SK-N-SH (cell line): ENCODE data around the gene HMGXB4. TPM values are rescaled to one million over a fixed set of nuclear protein-coding genes. Genes with fewer than 3 reads are reported as not detected.

ENCODE experiments used
- CTCF ChIA-PET: fragments of 300-600, 350-600 bp; formaldehyde crosslinking; extraction: SDS; loops from one replicate; lab custom pipeline; 2021; lab: Yijun Ruan, JAX
- POLR2A ChIA-PET: fragments of 350-600 bp; sonication (Branson Sonifier 250); formaldehyde crosslinking; extraction: SDS; loops from one replicate; lab custom pipeline; 2020; ENCODE audit warnings: antibody characterized with exemption, inconsistent platforms; lab: Yijun Ruan, JAX
- DNase-seq: peaks from one replicate; pipeline ENCODE4 v3.0.0; 2012
- H2AFZ ChIP-seq: fragments of 200-600 bp; sonication (generic); 2 replicates; pipeline ENCODE4 v1.8.1; 2016; ENCODE audit warnings: antibody characterized with exemption, mild to moderate bottlenecking, low read depth
- H3F3A ChIP-seq: fragments of 200-600 bp; sonication (generic); replicated peaks from 2 replicates; pipeline ENCODE3; 2016; ENCODE audit warnings: antibody characterized with exemption, mild to moderate bottlenecking; ENCODE audit not compliant: insufficient read depth
- H3K27ac ChIP-seq, 2 experiments: fragments of 200-500 bp in 1 of 2; fragments of 200-600 bp in 1 of 2; sonication (Bioruptor generic) in 1 of 2; sonication (generic), shearing (Covaris generic) in 1 of 2; 2 replicates each; pipeline versions ENCODE4 v1.5.1 to v1.6.1; 2014 to 2016; ENCODE audit warnings: low read depth in 2 of 2, inconsistent platforms in 1 of 2, low read length in 1 of 2, mild to moderate bottlenecking in 1 of 2, mixed read lengths in 1 of 2
- H3K27me3 ChIP-seq: fragments of 200-600 bp; sonication (generic), shearing (Covaris generic); 2 replicates; pipeline ENCODE4 v1.6.1; 2016; ENCODE audit warnings: mixed run types; ENCODE audit not compliant: insufficient read depth
- H3K36me3 ChIP-seq, 2 experiments: fragments of 200-500 bp in 1 of 2; fragments of 200-600 bp in 1 of 2; sonication (Bioruptor generic) in 1 of 2; sonication (generic) in 1 of 2; replicated peaks in 1 of 2; 2 replicates each; pipeline versions ENCODE3 to v1.5.1; 2014 to 2016; ENCODE audit warnings: low read length in 1 of 2, mild to moderate bottlenecking in 1 of 2; ENCODE audit not compliant: insufficient read depth in 2 of 2, control insufficient read depth in 1 of 2
- H3K4me1 ChIP-seq, 2 experiments: fragments of 200-500 bp in 1 of 2; fragments of 200-600 bp in 1 of 2; sonication (Bioruptor generic) in 1 of 2; sonication (generic), shearing (Covaris generic) in 1 of 2; 2 replicates each; pipeline versions ENCODE4 v1.5.1 to v1.6.1; 2014 to 2016; ENCODE audit warnings: low read depth in 1 of 2, low read length in 1 of 2, mixed run types in 1 of 2; ENCODE audit not compliant: insufficient read depth in 2 of 2, control insufficient read depth in 1 of 2
- H3K4me2 ChIP-seq: fragments of 200-600 bp; sonication (generic), shearing (Covaris generic); 2 replicates; pipeline ENCODE4 v1.6.1; 2017; ENCODE audit warnings: mixed run types
- H3K4me3 ChIP-seq, 2 experiments: fragments of 200-500 bp in 1 of 2; fragments of 200-600 bp in 1 of 2; sonication (Bioruptor generic) in 1 of 2; sonication (generic), shearing (Covaris generic) in 1 of 2; 2 replicates each; pipeline versions ENCODE4 v1.5.1 to v1.8.1; 2014 to 2016; ENCODE audit warnings: low read depth in 2 of 2, inconsistent platforms in 1 of 2, low read length in 1 of 2, mild to moderate bottlenecking in 1 of 2, mixed read lengths in 1 of 2, moderate library complexity in 1 of 2
- H3K79me2 ChIP-seq: fragments of 200-600 bp; sonication (generic); 2 replicates; pipeline ENCODE4 v1.8.1; 2017; ENCODE audit warnings: mild to moderate bottlenecking; ENCODE audit not compliant: insufficient read depth
- H3K9ac ChIP-seq: fragments of 200-600 bp; sonication (generic); 2 replicates; pipeline ENCODE4 v1.6.1; 2017; ENCODE audit warnings: mixed run types
- H3K9me2 ChIP-seq: fragments of 200-600 bp; sonication (generic); 2 replicates; pipeline ENCODE4 v1.6.1; 2017; ENCODE audit warnings: mixed run types
- H3K9me3 ChIP-seq: fragments of 200-600 bp; sonication (generic); 2 replicates; pipeline ENCODE4 v1.6.1; 2017; ENCODE audit warnings: mixed run types, mild to moderate bottlenecking, moderate library complexity
- H4K20me1 ChIP-seq: fragments of 200-600 bp; sonication (generic); 2 replicates; pipeline ENCODE4 v1.6.1; 2017; ENCODE audit warnings: mild to moderate bottlenecking, mixed run types; ENCODE audit not compliant: insufficient read depth
- CHD2 ChIP-seq: fragments of 150-350 bp; IDR thresholded peaks from 2 replicates; pipeline ENCODE4 v1.6.1; 2018; ENCODE audit warnings: low read length; ENCODE audit not compliant: partially characterized antibody
- ELF1 ChIP-seq: IDR thresholded peaks from 2 replicates; pipeline ENCODE4 v1.4.0; 2012
- EZH2phosphoT487 ChIP-seq: fragments of 200-600 bp; sonication (generic); IDR thresholded peaks from 2 replicates; pipeline ENCODE4 v1.6.1; 2017; ENCODE audit warnings: low read depth, mixed run types, mild to moderate bottlenecking, antibody characterized with exemption, moderate library complexity, borderline replicate concordance
- GATA2 ChIP-seq: sonication (generic); formaldehyde crosslinking; IDR thresholded peaks from 2 replicates; pipeline ENCODE4 v1.5.0; 2020; ENCODE audit warnings: mild to moderate bottlenecking, missing genetic modification reagents
- JUND ChIP-seq: IDR thresholded peaks from 2 replicates; pipeline ENCODE4 v1.4.0; 2012
- MXI1 ChIP-seq: IDR thresholded peaks from 2 replicates; pipeline ENCODE4 v1.6.1; 2012; ENCODE audit warnings: mild to moderate bottlenecking, low read depth, low read length, improper control_type of control experiment
- NFIC ChIP-seq: IDR thresholded peaks from 2 replicates; pipeline ENCODE4 v1.4.0; 2012; ENCODE audit warnings: borderline replicate concordance
- PBX3 ChIP-seq: IDR thresholded peaks from 2 replicates; pipeline ENCODE4; 2012
- POLR2AphosphoS5 ChIP-seq: IDR thresholded peaks from 2 replicates; pipeline ENCODE4 v1.6.1; 2012; ENCODE audit warnings: low read depth, low read length
- RCOR1 ChIP-seq: fragments of 150-350 bp; IDR thresholded peaks from 2 replicates; pipeline ENCODE4 v1.6.1; 2017; ENCODE audit warnings: antibody characterized with exemption, low read length
- RXRA ChIP-seq: IDR thresholded peaks from 2 replicates; pipeline ENCODE4 v1.4.0; 2012; ENCODE audit warnings: low read depth, mild to moderate bottlenecking, borderline replicate concordance
- SIN3A ChIP-seq: IDR thresholded peaks from 2 replicates; pipeline ENCODE4 v1.6.1; 2012; ENCODE audit warnings: low read depth, mild to moderate bottlenecking, low read length, moderate library complexity, borderline replicate concordance
- SMC3 ChIP-seq: IDR thresholded peaks from 2 replicates; pipeline ENCODE4 v1.6.1; 2012; ENCODE audit warnings: low read depth, low read length, improper control_type of control experiment
- USF2 ChIP-seq: fragments of 150-350 bp; IDR thresholded peaks from 2 replicates; pipeline ENCODE4 v1.6.1; 2017; ENCODE audit warnings: antibody characterized with exemption, low read length, low read depth, borderline replicate concordance
- WGBS: methylation state at CpG from one replicate; pipeline ENCODE4 v1.1.6; 2017; ENCODE audit warnings: low lambda C conversion rate; 5-methylcytosine and 5-hydroxymethylcytosine counted together
- polyA plus RNA-seq, 3 experiments: library from polyadenylated mRNA; depleted of rRNA; stranded (reverse); fragments of >200 nt; gene quantifications; 2 replicates each; pipeline ENCODE4 v1.2.3, GENCODE V29; 2012

The HMGXB4 gene
- polyA plus RNA-seq, 1 of the 3 experiments (the other 2 are of a cell fraction), result 16.5 TPM

DNA sequence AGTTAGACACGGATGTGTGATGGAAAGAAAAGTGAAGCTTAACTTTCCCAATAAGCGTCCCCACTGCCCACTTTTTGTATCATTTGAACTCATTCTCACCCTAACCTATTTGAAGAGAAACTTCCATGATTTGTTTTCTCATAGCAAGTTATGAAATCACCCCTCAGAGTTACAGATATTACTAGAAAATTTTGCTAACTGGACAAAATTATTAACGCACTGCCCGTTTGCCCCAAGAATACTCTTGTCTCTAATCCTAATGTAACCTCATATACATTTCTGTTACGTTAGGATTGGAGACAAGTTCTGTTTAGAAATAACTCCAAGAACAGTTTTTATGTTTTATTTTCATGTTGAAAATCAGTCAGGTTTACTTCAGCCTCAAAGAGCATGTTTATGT, 67.9 kb downstream of the HMGXB4 start:
- ChIA-PET CTCF (no interaction called here), POLR2A (no interaction called here)
- H3K4me3 ChIP-seq, result no peak overlapping the region
- no peak for TF ChIP-seq SMC3
- TF ChIP-seq MXI1, result no peak
- TF ChIP-seq PBX3, result no peak
- no peak for TF ChIP-seq USF2
- no peak for TF ChIP-seq ELF1
- TF ChIP-seq POLR2AphosphoS5, result no peak
- no peak for TF ChIP-seq SIN3A
- TF ChIP-seq RCOR1, result no peak
- TF ChIP-seq EZH2phosphoT487, result no peak
- TF ChIP-seq RXRA, result no peak
- TF ChIP-seq CHD2, result no peak
- TF ChIP-seq GATA2 (CRISPR knock-in tag), result no peak
- H4K20me1 ChIP-seq, result no peaks in the 10 kb centered on the region
- no peak overlapping the region for H2AFZ ChIP-seq
- H3K36me3 ChIP-seq, result peaks cover 35 to 54% of the 10 kb centered on the region in 2 experiments
- no peaks in the 10 kb centered on the region for H3K79me2 ChIP-seq
- DNase-seq, result no peak
- no peak overlapping the region for H3K27ac ChIP-seq
- no peaks in the 10 kb centered on the region for H3K9me3 ChIP-seq
- H3K9me2 ChIP-seq, result no peaks in the 10 kb centered on the region
- H3F3A ChIP-seq, result peaks cover 6% of the 10 kb centered on the region
- no peak overlapping the region for H3K9ac ChIP-seq
- no peaks in the 10 kb centered on the region for H3K4me1 ChIP-seq
- H3K27me3 ChIP-seq, result no peaks in the 10 kb centered on the region
- no peak overlapping the region for H3K4me2 ChIP-seq
- 90% methylated on average over 5 of the region's 5 CpGs for WGBS

DNA sequence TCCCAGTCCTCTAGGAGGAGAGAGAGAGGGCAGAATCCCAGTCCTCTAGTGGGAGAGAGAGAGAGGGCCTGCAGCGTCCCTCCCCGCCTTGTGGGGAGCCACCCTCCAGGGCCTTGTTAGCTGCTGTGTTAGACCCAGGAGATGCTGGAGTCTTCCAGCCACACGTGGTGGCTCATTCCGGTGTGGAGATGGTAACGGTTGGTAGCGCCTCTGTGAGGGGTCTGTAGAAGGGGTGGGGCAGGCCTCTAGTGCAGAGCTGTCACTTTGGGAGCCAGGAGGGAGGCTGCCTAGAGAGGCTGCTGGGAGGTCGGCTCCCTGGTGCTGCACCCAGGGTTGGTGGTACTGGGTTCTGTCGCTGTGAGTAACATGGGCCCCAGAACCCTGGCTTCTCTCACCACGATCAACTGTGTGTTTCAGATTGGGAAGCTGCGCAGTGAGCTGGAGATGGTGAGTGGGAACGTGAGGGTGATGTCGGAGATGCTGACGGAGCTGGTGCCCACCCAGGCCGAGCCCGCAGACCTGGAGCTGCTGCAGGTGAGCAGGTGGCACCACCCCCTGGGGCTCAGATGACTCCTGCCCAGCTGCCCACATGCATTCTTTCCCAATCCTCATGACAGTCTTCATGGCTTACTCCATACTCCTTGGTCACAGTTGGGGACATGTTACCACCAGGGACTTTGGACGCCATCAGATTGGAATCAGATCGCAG, 69.7 kb downstream of the HMGXB4 start:
- ChIA-PET CTCF (interaction anchor here (1.2 to 1.5 kb wide), 2 partner anchors 10 to 28 kb away, joined by 3 read pairs; partner anchors contain the start of gene TOM1), POLR2A (no interaction called here)
- TF ChIP-seq NFIC (no peak), CHD2 (no peak), JUND (no peak)

More for the DNA sequence above, 69.7 kb downstream of the HMGXB4 start:
- no peak overlapping the region for H3K4me3 ChIP-seq
- no peak overlapping the region for H3K4me2 ChIP-seq
- H3K9ac ChIP-seq, result no peak overlapping the region
- no peak for DNase-seq
- no peaks in the 10 kb centered on the region for H4K20me1 ChIP-seq
- H3K79me2 ChIP-seq, result no peaks in the 10 kb centered on the region
- H3K36me3 ChIP-seq, result peaks cover 39 to 51% of the 10 kb centered on the region in 2 experiments
- no peaks in the 10 kb centered on the region for H3K9me2 ChIP-seq
- H2AFZ ChIP-seq, result no peak overlapping the region
- no peaks in the 10 kb centered on the region for H3K9me3 ChIP-seq
- H3K4me1 ChIP-seq, result no peaks in the 10 kb centered on the region
- H3K27me3 ChIP-seq, result no peaks in the 10 kb centered on the region
- peaks cover 6% of the 10 kb centered on the region for H3F3A ChIP-seq
- 89% methylated on average over 9 of the region's 17 CpGs for WGBS
- H3K27ac ChIP-seq, result no peak overlapping the region
